Measurements from ENCODE around the gene UPK3BL2. TPM values are rescaled to one million over a fixed set of nuclear protein-coding genes. Genes with fewer than 3 reads are reported as not detected.
"Not testable (repeated sequence)": the region's sequence is repeated elsewhere in the genome, so short reads cannot be mapped to it uniquely, and the experiment has no call there.

UPK3BL2 gene
- total and polyA plus RNA-seq, 2 donors (not counting 3 experiments of a cell fraction or from before 2014, with no cell fraction given), result 18.2 to 29.8 TPM

DNA sequence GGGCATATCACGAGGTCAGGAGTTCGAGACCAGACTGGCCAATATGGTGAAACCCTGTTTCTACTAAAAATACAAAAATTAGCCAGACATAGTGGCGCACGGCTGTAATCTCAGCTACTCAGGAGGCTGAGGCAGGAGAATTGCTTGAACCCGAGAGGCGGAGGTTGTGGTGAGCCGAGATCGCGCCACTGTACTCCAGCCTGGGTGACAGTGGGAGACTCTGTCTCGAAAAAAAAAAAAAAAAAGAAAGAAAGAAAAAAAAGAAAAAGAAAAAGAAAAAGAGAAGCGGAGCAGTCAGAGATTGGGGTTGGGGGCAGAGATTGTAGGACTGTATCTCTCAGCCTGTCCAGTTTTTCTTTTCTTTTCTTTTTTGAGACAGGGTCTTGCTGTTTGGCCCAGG, 725 bp downstream of the UPK3BL2 start:
- FAIRE-seq; DNase-seq (ENCODE audit: low read depth, low spot score): not testable (repeated sequence)

GRCh38 chr7:102542083-102542482, 1.4 kb downstream of the UPK3BL2 start:
- BruUV-seq (replicated peaks); H2AFZ ChIP-seq (ENCODE audit: low read depth, low read length); H3K9me1 ChIP-seq (replicated peaks; ENCODE audit: control insufficient read depth, extremely low read depth, insufficient read depth, low read length); H3K4me2 ChIP-seq (ENCODE audit: insufficient read depth, low read length); H3K9me3 ChIP-seq (replicated peaks; ENCODE audit: control insufficient read depth, insufficient read depth, low read length); DNase-seq (ENCODE audit: low read depth, low spot score); dilution Hi-C loops (cut with MboI; ENCODE audit: extremely low pct_ligation_motif_present, low sequenced_read_pairs); POLR2A ChIA-PET; H3K9ac ChIP-seq (replicated peaks; ENCODE audit: extremely low read depth, insufficient read depth, low read length); H3K27ac ChIP-seq (ENCODE audit: insufficient read depth, low read depth, low read length); H3K36me3 ChIP-seq (ENCODE audit: control insufficient read depth in 2 of 2, extremely low read depth in 1 of 2, insufficient read depth in 2 of 2, low read length in 2 of 2); FAIRE-seq; H3K4me1 ChIP-seq (ENCODE audit: control insufficient read depth, extremely low read depth, insufficient read depth, low read length); intact Hi-C loops (cut with micrococcal nuclease); CTCF ChIA-PET; H3K79me2 ChIP-seq (ENCODE audit: control insufficient read depth, insufficient read depth, low read length); H3K27me3 ChIP-seq (ENCODE audit: control insufficient read depth in 2 of 2, insufficient read depth in 2 of 2, low read length in 2 of 2); H4K20me1 ChIP-seq (replicated peaks; ENCODE audit: control insufficient read depth, extremely low read depth, insufficient read depth, low read length); H3K4me3 ChIP-seq (replicated peaks in 1 of 3; ENCODE audit: insufficient read depth in 1 of 3, low read depth in 1 of 3, low read length in 3 of 3): not testable (repeated sequence)

More for the DNA sequence above, 725 bp downstream of the UPK3BL2 start:
- H3K36me3 ChIP-seq (ENCODE audit: control insufficient read depth in 2 of 2, extremely low read depth in 1 of 2, insufficient read depth in 2 of 2, low read length in 2 of 2); H3K4me3 ChIP-seq (replicated peaks in 1 of 3; ENCODE audit: insufficient read depth in 1 of 3, low read depth in 1 of 3, low read length in 3 of 3); intact Hi-C loops (cut with micrococcal nuclease); H3K9ac ChIP-seq (replicated peaks; ENCODE audit: extremely low read depth, insufficient read depth, low read length); H3K27ac ChIP-seq (ENCODE audit: insufficient read depth, low read depth, low read length); H4K20me1 ChIP-seq (replicated peaks; ENCODE audit: control insufficient read depth, extremely low read depth, insufficient read depth, low read length); H3K9me3 ChIP-seq (replicated peaks; ENCODE audit: control insufficient read depth, insufficient read depth, low read length); H2AFZ ChIP-seq (ENCODE audit: low read depth, low read length); POLR2A ChIA-PET; dilution Hi-C loops (cut with MboI; ENCODE audit: extremely low pct_ligation_motif_present, low sequenced_read_pairs); H3K27me3 ChIP-seq (ENCODE audit: control insufficient read depth in 2 of 2, insufficient read depth in 2 of 2, low read length in 2 of 2); H3K79me2 ChIP-seq (ENCODE audit: control insufficient read depth, insufficient read depth, low read length); H3K4me1 ChIP-seq (ENCODE audit: control insufficient read depth, extremely low read depth, insufficient read depth, low read length); H3K4me2 ChIP-seq (ENCODE audit: insufficient read depth, low read length); H3K9me1 ChIP-seq (replicated peaks; ENCODE audit: control insufficient read depth, extremely low read depth, insufficient read depth, low read length); CTCF ChIA-PET; BruUV-seq (replicated peaks): not testable (repeated sequence)

GRCh38 chr7:102540604-102541003, 2.9 kb downstream of the UPK3BL2 start:
- H3K27me3 ChIP-seq (ENCODE audit: control insufficient read depth in 2 of 2, insufficient read depth in 2 of 2, low read length in 2 of 2); POLR2A ChIA-PET; H2AFZ ChIP-seq (ENCODE audit: low read depth, low read length); H3K4me3 ChIP-seq (replicated peaks in 1 of 3; ENCODE audit: insufficient read depth in 1 of 3, low read depth in 1 of 3, low read length in 3 of 3); intact Hi-C loops (cut with micrococcal nuclease); dilution Hi-C loops (cut with MboI; ENCODE audit: extremely low pct_ligation_motif_present, low sequenced_read_pairs); FAIRE-seq; H3K4me2 ChIP-seq (ENCODE audit: insufficient read depth, low read length); H3K79me2 ChIP-seq (ENCODE audit: control insufficient read depth, insufficient read depth, low read length); H3K4me1 ChIP-seq (ENCODE audit: control insufficient read depth, extremely low read depth, insufficient read depth, low read length); H4K20me1 ChIP-seq (replicated peaks; ENCODE audit: control insufficient read depth, extremely low read depth, insufficient read depth, low read length); DNase-seq (ENCODE audit: low read depth, low spot score); BruUV-seq (replicated peaks); CTCF ChIA-PET; H3K9me3 ChIP-seq (replicated peaks; ENCODE audit: control insufficient read depth, insufficient read depth, low read length); H3K27ac ChIP-seq (ENCODE audit: insufficient read depth, low read depth, low read length); H3K36me3 ChIP-seq (ENCODE audit: control insufficient read depth in 2 of 2, extremely low read depth in 1 of 2, insufficient read depth in 2 of 2, low read length in 2 of 2); H3K9me1 ChIP-seq (replicated peaks; ENCODE audit: control insufficient read depth, extremely low read depth, insufficient read depth, low read length); H3K9ac ChIP-seq (replicated peaks; ENCODE audit: extremely low read depth, insufficient read depth, low read length): not testable (repeated sequence)

DNA sequence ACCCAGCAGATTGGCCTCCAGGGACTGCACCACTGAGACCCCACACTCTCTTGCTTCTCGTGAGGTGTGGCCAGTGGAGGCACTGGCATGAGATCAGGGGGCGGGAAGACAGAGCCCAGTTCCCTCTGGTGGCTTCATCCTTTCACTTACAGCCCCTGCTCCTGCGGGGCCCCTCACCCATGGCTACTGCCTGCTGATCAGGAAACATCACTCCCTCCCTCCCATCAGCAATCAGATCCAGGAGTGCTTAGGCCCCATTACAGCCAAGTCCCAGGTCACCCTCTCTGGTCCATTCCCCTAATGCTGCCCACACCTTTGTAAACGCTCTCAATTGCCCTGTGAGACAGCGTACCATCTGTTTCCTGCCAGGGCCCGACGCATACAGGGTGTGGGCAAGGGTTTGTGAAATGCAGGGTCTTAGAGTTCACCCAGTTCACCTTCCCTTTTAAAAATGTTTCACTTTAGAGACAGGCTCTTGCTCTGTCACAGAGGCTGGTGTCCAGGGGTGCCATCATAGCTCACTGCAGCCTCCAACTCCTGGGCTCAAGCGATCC, 8.4 kb downstream of the UPK3BL2 start:
- H3K9me1 ChIP-seq (replicated peaks; ENCODE audit: control insufficient read depth, extremely low read depth, insufficient read depth, low read length); H3K79me2 ChIP-seq (ENCODE audit: control insufficient read depth, insufficient read depth, low read length); dilution Hi-C loops (cut with MboI; ENCODE audit: extremely low pct_ligation_motif_present, low sequenced_read_pairs); H3K4me3 ChIP-seq (replicated peaks in 1 of 3; ENCODE audit: insufficient read depth in 1 of 3, low read depth in 1 of 3, low read length in 3 of 3); H3K27ac ChIP-seq (ENCODE audit: insufficient read depth, low read depth, low read length); H4K20me1 ChIP-seq (replicated peaks; ENCODE audit: control insufficient read depth, extremely low read depth, insufficient read depth, low read length); H3K4me2 ChIP-seq (ENCODE audit: insufficient read depth, low read length); H3K9me3 ChIP-seq (replicated peaks; ENCODE audit: control insufficient read depth, insufficient read depth, low read length); intact Hi-C loops (cut with micrococcal nuclease); H2AFZ ChIP-seq (ENCODE audit: low read depth, low read length); H3K27me3 ChIP-seq (ENCODE audit: control insufficient read depth in 2 of 2, insufficient read depth in 2 of 2, low read length in 2 of 2); H3K9ac ChIP-seq (replicated peaks; ENCODE audit: extremely low read depth, insufficient read depth, low read length); H3K4me1 ChIP-seq (ENCODE audit: control insufficient read depth, extremely low read depth, insufficient read depth, low read length); BruUV-seq (replicated peaks); H3K36me3 ChIP-seq (ENCODE audit: control insufficient read depth in 2 of 2, extremely low read depth in 1 of 2, insufficient read depth in 2 of 2, low read length in 2 of 2); CTCF ChIA-PET; POLR2A ChIA-PET; FAIRE-seq: not testable (repeated sequence)
- DNase-seq (ENCODE audit: low read depth, low spot score), result peak; percentile 7

All from endothelial cell of umbilical vein (primary cell).